GM19193 (cell line): Measurements from ENCODE around the gene DMD.

Source experiments
- POLR2A ChIP-seq: IDR thresholded peaks from 4 replicates; pipeline ENCODE4 v1.6.1; 2011; ENCODE audit not compliant: insufficient read depth, insufficient read length; ENCODE audit errors: extremely low read depth

DMD gene

DNA sequence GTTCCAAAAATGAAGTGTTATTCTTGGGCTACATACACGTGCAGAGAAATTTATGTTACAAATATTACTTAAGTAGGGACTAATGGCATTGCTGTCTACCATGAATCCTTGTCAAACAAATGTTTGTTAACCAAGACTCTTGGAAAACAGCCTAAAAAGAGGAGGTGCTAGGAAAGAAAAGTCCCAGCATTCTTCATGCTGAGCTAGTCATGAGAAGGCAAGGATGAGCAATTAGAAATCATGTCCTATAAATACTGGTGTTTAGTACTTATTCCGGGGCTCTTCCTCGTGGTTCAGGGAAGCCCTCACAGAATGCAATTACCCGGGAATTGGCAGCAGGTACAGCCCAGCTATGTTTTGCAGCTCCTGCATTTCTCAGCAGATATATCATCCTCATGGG is 1761.4 kb downstream of the DMD start:
- TF ChIP-seq POLR2A: no peak

DNA sequence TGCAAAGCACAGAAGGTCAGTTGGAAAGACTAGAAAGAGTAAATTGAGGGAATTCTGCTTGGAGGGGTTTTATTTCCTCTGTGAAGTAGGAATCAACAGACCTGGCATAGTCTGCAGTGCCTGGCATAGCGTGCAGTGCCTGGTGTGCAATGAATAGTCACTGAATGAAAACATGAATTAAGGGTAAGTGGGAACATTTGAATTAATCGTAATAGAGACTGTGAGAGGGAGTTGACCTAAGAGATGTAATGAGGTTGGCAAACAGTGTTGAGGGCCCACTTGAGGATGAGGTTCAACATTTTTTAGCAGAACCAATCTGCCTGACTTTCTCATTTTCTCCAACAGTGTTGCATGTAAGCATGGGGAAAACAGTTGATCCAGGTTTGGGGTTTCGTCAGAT is 1762.3 kb downstream of the DMD start:
- TF ChIP-seq POLR2A: no peak

DNA sequence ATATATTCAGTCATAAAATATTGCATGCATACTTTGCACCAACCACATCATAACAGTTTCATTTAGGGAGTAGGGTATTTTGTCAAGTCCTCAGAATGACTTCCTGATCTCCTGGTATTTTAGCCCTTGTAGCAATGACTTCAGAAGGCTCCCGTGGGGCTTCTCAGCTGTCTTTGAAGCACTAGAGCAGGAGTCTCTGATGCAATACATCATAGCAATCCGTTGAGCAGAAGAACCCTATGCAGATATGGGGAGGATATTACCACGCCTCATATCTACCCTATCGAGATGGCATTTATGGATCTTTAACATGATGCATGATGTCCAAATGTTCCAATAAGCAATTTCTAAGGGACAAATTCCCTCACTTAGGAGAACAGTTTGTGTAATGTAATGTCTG is 1765.8 kb downstream of the DMD start:
- TF ChIP-seq POLR2A: no peak

DNA sequence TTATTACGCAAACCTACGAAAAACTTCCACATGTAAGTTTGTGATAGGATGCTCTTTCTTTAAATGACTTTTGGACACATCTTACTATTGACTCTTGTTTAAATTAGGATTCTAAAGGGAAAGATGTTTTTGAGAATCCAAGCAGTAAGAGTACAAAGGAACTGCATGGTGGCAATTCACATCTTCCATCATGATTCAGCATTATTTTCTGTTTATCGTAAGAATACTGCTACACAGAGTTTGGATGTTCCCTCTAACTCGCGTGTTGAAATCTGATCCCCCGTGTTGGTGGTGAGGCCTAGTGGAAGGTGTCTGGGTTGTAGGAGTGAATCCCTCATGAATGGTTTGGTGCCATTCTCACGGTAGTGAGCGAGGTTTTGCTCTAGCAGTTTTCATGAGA is 1767.7 kb downstream of the DMD start:
- TF ChIP-seq POLR2A: no peak

DNA sequence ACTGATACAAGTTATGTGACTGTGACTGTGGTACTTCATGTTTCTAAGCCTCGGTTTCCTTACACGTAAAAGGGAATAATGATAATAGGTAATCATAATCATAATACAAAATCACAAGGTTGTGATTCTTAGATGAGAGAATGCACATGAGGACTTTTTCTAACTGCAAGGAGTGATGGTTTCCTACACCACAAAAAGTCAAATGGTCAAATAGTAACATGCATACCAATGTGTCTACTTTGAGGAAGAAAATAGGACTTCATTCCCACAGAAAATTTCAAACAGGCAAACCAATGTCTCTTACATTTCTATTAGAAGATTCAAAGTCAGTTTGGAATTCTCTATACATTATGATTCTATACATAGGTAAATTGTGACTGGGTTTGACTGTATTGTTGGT is 1770.8 kb downstream of the DMD start:
- no peak for TF ChIP-seq POLR2A

DNA sequence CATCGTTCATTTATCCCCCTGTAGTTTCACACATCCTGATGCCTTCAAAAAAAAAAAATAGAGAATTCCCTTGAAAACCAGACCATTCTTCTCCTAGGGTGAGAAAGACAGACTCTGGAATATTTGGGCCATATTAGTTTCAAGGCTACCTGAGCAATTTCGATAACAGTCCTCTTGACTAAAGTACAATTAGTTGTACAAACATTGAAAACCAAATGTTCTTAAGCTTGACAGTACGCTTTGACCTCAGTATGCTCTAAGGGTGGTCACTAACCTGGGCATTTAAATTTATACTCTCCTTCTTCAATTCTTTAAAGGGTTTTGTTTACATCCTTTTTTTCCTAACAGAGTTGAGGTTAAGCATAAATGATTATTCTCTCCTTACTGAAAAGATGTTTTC is 1774.9 kb downstream of the DMD start:
- no peak for TF ChIP-seq POLR2A

DNA sequence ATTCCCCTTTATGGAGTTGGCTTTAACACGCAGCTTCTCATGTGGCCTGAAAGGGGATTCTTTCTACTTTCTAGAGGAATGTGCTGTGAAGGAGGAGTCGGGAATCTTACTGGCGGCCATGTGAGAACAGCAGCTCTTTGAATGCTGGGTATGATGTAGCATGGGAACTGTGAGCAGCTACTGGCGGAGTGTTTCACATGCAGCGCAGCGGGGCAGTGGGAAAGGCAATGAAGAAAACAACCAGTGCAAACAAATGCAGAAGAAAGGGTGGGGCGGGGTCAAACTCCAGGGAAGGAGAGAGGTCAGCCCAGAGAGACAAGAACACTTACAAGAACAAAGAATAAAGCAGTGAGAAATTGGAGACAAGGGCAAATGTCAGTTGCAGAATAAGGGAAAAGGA is 1775.8 kb downstream of the DMD start:
- TF ChIP-seq POLR2A: no peak

DNA sequence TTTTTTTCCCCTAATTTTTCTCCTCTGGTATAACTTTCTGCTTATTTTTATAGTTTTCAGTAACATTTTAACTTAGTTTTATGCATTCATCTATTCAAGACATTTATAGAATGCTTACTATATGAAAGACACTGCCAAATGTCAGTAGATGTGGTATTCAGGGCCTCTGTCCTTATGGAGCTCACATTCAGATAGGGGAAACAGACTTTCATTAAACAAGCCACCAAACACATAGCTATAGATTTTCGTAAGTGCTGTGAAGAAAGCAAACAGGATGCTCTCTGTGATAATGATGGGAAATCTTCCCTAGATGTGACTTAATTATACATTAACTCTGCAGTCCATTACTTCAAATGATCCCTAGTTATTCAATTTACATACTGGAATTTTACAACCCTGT is 1777.5 kb downstream of the DMD start:
- TF ChIP-seq POLR2A: no peak

DNA sequence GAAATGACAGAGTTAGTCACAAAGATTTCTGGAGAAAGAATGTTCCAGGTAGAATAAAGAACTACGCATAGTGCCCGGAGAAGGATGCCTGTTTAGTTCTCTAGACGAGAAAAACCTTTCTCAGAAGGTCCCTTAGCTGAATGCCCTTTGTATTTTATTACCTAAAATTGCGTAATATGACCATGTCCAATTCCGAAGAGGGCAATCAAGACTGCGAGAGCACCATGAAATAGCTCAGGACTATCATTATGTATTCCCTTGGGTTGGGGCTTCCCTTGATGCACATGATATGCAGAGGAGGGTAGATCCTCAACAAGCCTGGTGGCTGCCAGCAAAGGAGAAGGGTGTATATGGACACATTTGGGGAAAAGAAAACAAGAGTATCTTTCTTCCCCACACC is 1781.4 kb downstream of the DMD start:
- no peak for TF ChIP-seq POLR2A

DNA sequence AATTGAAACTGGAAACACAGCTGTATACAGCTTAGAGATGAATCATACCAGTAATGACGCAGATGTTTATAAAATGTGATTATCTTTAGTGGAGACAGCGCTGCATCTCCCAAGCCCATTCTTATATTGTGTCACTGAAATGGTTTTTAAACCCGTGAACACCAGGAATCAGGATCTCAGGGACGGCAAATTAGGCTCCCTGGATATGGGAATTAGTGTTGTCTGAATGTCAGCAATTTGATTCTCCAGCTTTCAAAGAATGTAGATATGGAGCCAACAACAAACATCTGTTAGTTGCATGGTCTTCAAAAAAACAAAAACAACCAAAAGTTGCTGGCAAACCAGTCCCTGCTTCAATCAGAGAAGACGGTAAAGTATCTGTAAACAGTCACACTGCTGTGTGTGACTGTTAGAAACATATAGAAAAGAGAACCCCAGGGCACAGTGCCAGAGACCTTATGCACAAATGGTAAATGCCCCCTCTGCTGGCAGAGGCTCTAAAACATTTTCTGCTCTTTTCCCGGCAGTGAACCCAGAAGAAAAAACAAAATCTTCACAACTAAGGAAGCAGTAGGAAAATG is 1787.7 kb downstream of the DMD start:
- no peak for TF ChIP-seq POLR2A

DNA sequence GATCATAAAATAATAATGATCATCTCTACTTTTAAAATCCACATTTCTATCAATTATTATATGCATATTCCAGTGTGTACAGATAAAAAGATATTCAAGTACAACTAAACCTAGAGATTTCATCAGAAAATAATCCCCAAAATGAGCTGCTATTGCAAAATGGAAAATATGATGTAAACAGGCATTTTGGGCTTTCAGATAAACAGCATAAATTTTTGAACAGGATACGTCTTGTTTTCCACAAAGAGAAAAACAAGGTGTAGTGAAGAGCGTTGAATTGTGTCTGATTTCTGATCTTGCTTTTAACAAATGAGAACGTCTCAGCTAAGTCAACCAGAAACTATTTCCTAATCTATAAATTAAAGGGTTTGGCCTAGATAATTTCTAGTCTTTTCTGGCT is 1789.9 kb downstream of the DMD start:
- TF ChIP-seq POLR2A: no peak

DNA sequence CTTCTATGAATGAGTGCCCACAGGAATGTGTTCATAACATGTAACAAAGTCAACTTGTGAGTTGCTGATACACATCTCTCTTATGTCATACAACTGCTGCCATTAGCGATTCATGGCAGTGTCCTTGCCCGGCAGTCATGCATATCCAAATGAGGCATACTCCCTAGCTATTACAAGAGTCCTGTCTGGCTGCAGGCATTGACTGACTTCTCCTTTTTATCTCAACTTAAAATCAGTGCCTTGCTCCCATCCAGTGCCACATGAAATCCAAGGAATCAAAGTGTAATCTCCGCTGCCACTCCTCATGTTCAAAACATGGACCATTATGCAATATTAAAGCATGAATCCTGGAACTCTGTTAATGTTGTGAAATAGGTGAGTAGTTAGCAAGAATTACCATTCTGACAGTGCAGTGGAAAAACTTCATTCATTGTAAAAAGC is 1790.6 kb downstream of the DMD start:
- TF ChIP-seq POLR2A: no peak

DNA sequence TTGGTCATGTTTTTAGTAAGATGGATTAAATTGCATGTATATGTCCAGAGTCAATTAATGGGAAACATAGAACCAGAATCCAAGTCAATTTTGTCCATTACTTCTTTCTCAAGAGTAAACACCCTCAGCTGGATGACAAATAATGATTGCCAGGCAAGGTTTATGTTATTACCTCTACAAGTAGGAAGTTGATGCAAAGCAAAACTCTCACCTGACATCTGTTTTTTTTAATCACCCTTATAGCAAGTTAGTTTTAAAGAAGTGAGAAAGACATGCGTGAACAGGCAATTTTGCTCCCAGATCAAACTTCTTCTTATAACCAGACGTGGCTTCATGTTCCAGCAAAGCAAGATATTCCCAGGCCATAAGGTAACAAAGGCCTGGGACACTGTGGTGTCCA is 1791.0 kb downstream of the DMD start:
- TF ChIP-seq POLR2A: no peak

DNA sequence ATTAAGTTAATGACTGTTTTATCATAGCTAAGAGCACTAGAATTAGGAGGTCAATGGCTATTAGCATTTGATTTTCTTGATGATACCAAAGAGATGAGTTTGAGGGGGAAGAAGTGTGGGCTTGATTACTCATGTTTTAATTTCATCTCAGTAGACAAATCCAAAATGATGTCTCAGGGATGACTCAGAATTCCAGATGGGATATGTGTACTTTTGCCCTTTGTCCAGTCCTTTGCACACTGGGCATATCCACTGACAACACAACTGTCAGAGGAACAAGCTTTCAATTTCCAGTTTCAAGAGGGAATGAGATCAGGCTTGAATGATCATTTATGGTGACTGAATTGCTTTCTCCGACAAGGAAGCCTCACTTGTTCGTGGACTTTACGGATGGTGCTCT is 1814.2 kb downstream of the DMD start:
- no peak for TF ChIP-seq POLR2A

DNA sequence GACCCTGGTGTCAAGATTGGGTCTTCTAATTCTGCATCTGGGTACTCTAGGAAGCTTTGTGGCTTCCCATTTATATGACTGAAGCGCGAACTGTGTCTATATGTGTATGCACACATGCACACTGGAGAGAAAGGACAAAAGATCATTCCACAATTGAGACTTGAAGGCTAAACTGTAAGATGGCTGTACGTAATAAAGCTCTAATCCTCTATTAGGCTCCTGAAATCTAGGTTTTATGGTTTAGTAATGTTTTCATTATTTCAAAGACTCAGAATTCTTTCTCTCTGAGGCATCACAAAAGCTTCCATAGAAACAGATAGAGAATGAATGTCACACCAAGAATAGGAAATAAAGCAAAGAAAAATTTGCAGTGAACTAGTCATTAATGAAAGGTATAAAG is 1818.8 kb downstream of the DMD start:
- no peak for TF ChIP-seq POLR2A

DNA sequence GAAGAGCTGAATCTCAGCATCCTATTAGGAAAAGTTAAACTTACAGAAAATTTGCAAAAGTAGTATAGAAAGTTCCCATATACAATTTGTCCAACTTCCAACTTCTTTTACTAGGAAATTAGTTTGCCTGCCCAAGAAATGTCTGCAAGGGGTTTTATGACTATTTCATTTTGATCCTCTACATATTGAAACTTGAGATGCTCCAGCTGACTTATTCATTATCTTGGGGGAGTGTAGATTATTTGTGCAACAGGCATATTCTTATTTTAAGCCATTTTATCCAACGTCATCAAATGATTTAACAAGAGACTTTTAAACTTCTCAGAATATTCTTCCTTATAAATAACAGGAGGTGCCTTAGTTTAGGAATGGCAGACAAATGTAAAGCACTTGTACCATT is 1822.4 kb downstream of the DMD start:
- TF ChIP-seq POLR2A: no peak

DNA sequence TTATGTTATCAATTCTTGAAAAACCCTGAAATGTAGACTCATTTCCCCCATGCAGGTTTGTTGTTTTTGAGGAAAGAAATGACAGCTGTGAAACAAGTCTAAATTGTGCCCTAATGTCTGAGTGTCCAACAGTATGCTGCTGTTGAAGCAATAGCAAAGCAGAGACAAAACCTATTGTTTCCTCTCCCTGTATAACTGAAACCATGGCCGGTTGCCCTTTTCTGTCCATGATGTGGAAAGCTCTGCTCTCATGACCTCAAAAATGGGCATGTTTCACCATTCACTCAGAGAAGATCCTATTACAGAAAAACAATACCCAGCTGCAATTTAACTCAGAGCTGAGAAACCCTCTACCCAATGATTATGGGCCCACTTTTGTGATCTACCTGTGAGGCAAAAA is 1826.9 kb downstream of the DMD start:
- no peak for TF ChIP-seq POLR2A
